NCI-H146 (cell line): ENCODE measurements around the gene EZH2.

ENCODE experiments used
- DNase-seq: peaks from one replicate; lab custom pipeline; 2025; lab: John Stamatoyannopoulos, UW

EZH2 gene

GRCh38 chr7:148884049-148884298, at the start of gene EZH2:
Gene EZH2 (minus strand): TSS chr7:148884291. CDS start chr7:148847298, 36,993 bp downstream.
- DNase-seq = no peak

GRCh38 chr7:148931470-148931869, 47.4 kb upstream of the EZH2 start:
- no peak for DNase-seq

- DNase-seq = no peak
Observed at GRCh38 chr7:148930335-148930734, 46.2 kb upstream of the EZH2 start.

- DNase-seq = no peak
Observed at GRCh38 chr7:148929176-148929575, 45.1 kb upstream of the EZH2 start.

- DNase-seq = no peak
Observed at GRCh38 chr7:148927123-148928045, 43.3 kb upstream of the EZH2 start.

- DNase-seq = no peak
Observed at GRCh38 chr7:148925836-148926235, 41.7 kb upstream of the EZH2 start.

- no peak for DNase-seq
Observed at GRCh38 chr7:148924011-148924410, 39.9 kb upstream of the EZH2 start.

GRCh38 chr7:148921806-148922205, 37.7 kb upstream of the EZH2 start:
- DNase-seq = no peak

GRCh38 chr7:148921189-148921588, 37.1 kb upstream of the EZH2 start:
- no peak for DNase-seq

DNA sequence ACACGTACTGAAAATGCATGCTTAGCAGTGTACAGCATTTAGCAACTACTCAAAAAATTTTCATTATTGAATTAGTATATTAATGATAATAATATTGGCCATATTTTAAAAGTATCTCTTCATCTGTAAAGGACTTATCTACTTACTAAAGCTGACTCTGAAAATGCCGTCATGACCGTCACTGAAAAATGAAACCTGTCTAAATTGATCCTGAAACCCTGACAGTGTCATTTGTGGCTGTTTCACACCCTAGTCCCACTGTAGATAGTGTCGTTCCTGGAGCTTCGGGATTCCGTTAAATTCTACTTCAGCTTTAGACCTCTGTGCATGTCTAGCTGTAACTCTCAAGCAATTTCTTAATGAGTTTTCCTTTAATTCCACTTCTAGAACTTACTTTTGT, 35.8 kb upstream of the EZH2 start:
- DNase-seq = no peak

DNA sequence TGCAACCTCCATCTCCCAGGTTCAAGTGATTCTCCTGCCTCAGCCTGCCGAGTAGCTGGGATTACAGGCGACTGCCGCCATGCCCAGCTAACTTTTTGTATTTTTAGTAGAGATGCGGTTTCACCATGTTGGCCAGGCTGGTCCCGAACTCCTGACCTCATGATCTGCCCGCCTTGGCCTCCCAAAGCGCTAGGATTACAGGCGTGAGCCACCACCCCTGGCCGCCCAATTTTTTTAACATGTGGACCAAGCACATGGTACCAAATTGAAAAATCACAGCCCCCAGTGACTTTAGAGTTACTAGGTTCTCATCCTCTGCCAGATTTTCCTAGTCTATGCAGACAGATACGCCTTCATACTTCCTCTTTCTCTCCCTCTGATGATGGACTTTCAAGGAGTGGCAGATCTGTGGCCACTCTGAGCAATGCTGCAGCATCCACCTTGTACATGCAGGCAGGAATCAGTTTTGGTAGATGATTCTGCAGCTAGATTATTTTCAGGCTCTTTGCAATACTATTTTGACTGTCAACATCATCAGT, 34.0 kb upstream of the EZH2 start:
- no peak for DNase-seq

- DNase-seq = no peak
Observed at GRCh38 chr7:148916186-148916585, 32.1 kb upstream of the EZH2 start.

DNA sequence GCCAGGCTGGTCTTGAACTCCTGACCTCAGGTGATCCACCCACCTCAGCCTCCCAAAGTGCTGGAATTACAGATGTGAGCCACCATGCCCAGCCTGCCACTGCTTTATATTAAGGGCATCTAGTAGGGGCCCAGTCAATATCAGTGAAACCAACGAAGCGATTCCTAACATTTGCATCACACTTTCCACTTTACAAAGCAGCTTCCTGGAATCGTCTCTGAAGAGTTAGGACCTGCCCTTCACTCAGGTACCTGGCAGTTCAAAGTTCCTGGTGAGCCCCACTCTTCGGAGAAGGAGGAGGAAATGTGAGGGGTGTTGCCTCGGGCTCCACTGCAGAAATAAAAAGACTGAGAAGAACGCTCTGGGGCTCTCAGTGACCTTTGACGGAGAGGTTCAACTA, 31.1 kb upstream of the EZH2 start:
- no peak for DNase-seq

DNA sequence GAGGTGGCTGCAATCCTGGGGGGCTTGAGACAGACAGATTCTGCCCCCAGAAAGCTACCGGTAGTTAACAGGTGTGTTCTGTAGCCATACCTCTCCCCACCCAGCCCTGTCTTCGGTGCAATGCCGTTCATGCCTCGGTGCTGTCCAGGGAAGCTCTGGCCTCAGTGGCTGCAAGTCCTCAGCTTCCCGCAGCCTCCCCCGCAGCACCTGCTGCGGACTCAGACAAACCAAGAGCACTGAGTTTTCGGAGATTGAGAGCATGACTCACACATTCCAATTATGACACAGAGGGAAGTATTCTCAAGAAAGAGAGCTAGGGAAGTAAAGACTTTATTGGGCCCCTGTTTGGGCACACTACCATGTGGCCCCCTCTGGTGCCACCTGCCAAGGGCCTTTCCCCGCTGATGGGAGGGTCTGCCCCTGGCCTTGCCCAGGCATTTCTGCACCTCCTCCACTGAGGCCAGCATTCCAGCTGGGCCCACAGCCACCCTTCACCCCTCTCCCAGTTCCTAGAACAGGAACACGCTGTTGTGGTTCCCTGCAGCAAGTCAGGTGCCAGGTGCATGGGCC, 30.2 kb upstream of the EZH2 start:
- no peak for DNase-seq

GRCh38 chr7:148912758-148913541, 28.9 kb upstream of the EZH2 start:
- DNase-seq = no peak

- no peak for DNase-seq
Observed at GRCh38 chr7:148912151-148912550, 28.1 kb upstream of the EZH2 start.

- DNase-seq = no peak
Observed at GRCh38 chr7:148911626-148912025, 27.5 kb upstream of the EZH2 start.

DNA sequence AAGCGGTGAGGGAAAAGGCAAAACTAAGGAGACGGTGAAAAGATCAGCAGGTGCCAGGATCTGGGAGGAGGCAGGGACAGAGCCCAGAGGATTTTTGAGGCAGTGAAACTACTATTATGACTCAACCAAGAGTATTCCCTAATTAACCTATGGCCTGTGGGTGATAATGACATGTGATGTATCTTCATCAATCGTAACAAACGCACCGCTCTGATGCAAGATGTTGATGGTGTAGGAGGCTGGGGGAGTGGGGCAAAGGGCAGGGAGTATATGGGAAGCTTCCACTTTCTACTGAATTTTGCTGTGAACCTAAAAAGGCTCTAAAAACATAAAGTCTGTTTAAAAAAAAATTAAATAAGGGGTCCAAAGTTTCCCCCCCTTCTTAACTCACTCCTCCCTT, 25.5 kb upstream of the EZH2 start:
- no peak for DNase-seq

- no peak for DNase-seq
Observed at GRCh38 chr7:148906707-148907498, 22.8 kb upstream of the EZH2 start.

DNA sequence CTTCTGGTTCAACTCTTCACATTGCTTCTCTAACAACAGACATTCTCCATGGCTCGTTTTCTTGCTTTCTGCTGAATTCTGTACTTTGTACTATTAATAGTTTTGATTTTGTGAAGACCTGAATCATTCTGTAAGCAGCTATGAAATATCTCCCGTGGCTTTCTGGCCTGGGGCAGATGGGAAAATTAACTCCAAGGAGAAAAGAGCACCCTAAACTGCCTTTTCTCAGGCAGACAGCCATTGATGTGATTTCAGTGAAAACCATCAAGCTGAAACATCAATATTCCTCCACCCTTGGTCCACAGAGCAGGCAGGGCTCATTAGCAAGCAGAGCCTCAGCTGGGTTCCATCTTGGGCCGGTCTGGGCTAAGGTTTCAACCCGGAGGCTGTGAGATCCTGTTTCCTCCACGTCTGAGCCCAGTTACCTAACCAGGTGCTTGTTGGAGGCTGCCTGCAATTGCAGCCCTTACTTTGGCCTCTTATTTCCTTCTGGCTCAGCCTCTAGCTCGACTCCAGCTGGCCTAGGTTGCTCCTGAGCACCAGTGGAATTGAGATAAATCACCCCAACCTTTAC, 21.1 kb upstream of the EZH2 start:
- DNase-seq = peak; percentile 75

- DNase-seq = no peak
Observed at GRCh38 chr7:148903504-148903903, 19.4 kb upstream of the EZH2 start.

DNA sequence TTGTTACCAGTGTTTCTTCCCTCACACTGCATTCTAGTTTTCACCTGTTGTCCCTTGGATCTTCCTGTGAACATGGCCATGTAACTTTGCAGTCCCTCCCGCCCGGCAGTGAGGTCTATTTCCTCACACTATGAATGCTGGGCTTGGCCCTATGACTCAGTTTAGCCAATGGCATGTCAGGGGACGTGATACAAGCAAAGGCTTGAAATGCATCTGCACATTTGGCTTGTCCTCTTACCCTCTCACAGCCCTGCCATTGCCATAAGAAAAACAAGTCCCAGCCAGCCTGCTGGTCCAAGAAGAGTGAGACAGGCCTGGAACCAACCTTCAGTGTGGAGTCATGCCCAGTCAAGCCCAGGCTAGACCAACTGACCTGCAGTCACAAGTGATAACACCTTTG, 17.1 kb upstream of the EZH2 start:
- DNase-seq = no peak
